Effector memory CD4-positive, alpha-beta T cell (primary cell): ENCODE data around the gene EPYC.

Experiments used
- DNase-seq, 3 donors: peaks; one replicate each; pipeline ENCODE4 v3.0.0-alpha.2; 2020
- H3K27ac ChIP-seq: 2 replicates; pipeline ENCODE4 v1.7.0; 2013; ENCODE audit warnings: mild to moderate bottlenecking, low read length, moderate library complexity; ENCODE audit not compliant: insufficient read depth, poor library complexity, severe bottlenecking
- H3K27me3 ChIP-seq: replicated peaks from 2 replicates; pipeline ENCODE4 v1.7.0; 2013; ENCODE audit warnings: mild to moderate bottlenecking, low read length; ENCODE audit not compliant: insufficient read depth, control insufficient read depth, poor library complexity, severe bottlenecking
- H3K36me3 ChIP-seq: 2 replicates; pipeline ENCODE4 v1.7.0; 2013; ENCODE audit warnings: mild to moderate bottlenecking, low read length, moderate library complexity; ENCODE audit not compliant: control insufficient read depth, insufficient read depth
- H3K4me1 ChIP-seq: 2 replicates; pipeline ENCODE4 v1.7.0; 2013; ENCODE audit warnings: low read length, mild to moderate bottlenecking; ENCODE audit not compliant: control insufficient read depth, insufficient read depth, poor library complexity, severe bottlenecking
- H3K4me3 ChIP-seq: 2 replicates; pipeline ENCODE4 v1.7.0; 2013; ENCODE audit warnings: low read length, low read depth, mild to moderate bottlenecking; ENCODE audit not compliant: insufficient read depth, poor library complexity, severe bottlenecking
- H3K9me3 ChIP-seq: 2 replicates; pipeline ENCODE4 v1.7.0; 2013; ENCODE audit warnings: mild to moderate bottlenecking, low read length, moderate library complexity; ENCODE audit not compliant: control insufficient read depth

Gene EPYC

GRCh38 chr12:90978117-90978770 is 26.5 kb downstream of the EPYC start:
- Histone ChIP-seq H3K27me3 (no peaks in the 10 kb centered on the region), H3K36me3 (no peaks in the 10 kb centered on the region), H3K9me3 (no peaks in the 10 kb centered on the region), H3K4me3 (no peak overlapping the region), H3K4me1 (no peaks in the 10 kb centered on the region), H3K27ac (no peak overlapping the region)
- no peak for DNase-seq

DNA sequence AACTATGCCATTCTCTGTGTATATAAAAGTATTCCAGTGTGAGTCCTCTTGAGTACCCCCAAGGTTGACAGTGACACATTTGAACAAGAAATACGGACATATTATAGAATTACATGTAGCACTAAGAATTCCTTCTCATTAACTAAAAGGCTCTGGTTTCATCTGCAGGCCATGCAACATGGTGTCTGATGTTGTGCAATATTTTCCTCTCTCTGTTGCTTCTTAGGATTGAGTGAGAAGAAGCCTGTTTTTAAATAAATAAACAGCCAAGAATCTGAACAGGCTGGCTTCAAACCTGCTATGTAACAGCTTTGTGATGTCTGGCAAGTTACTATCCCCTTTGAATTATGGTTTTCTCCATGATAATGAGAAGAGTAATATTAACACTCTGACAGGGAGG is 27.5 kb downstream of the EPYC start:
- Histone ChIP-seq H3K27ac (no peak overlapping the region), H3K4me3 (no peak overlapping the region), H3K36me3 (no peaks in the 10 kb centered on the region), H3K27me3 (no peaks in the 10 kb centered on the region), H3K4me1 (no peaks in the 10 kb centered on the region), H3K9me3 (no peaks in the 10 kb centered on the region)
- no peak for DNase-seq

GRCh38 chr12:90974286-90974685 is 30.5 kb downstream of the EPYC start:
- Histone ChIP-seq H3K4me1 (no peaks in the 10 kb centered on the region), H3K27me3 (no peaks in the 10 kb centered on the region), H3K36me3 (no peaks in the 10 kb centered on the region), H3K27ac (no peak overlapping the region), H3K9me3 (no peaks in the 10 kb centered on the region), H3K4me3 (no peak overlapping the region)
- DNase-seq: no peak

- H3K9me3 ChIP-seq: no peaks in the 10 kb centered on the region
- H3K36me3 ChIP-seq: no peaks in the 10 kb centered on the region
- DNase-seq: no peak
- H3K4me1 ChIP-seq: no peaks in the 10 kb centered on the region
- H3K27me3 ChIP-seq: no peaks in the 10 kb centered on the region
- no peak overlapping the region for H3K4me3 ChIP-seq
- no peak overlapping the region for H3K27ac ChIP-seq
Measured at GRCh38 chr12:90972226-90972625, 32.5 kb downstream of the EPYC start.

DNA sequence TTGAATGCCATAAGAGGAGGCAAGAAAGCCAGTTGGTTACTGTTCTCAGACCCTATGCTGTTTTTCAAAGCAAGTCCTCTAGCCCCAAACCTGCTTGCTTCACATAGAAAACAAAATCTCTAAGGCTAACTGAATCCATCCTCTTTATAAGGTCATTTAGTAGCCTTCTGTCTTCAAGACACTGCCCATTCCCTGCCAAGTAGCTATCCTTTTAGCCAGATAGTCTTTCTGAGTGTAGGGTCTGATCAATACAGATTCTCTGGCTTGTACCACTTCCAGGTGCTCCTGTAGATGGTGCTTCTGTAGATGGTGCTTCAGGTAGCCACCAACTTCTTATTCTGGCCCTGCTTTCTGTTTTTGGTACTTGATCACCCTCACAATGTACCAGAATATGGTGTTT is 33.9 kb downstream of the EPYC start:
- H3K4me1 ChIP-seq: no peaks in the 10 kb centered on the region
- H3K36me3 ChIP-seq: no peaks in the 10 kb centered on the region
- H3K4me3 ChIP-seq: no peak overlapping the region
- DNase-seq: no peak
- H3K9me3 ChIP-seq: no peaks in the 10 kb centered on the region
- no peak overlapping the region for H3K27ac ChIP-seq
- H3K27me3 ChIP-seq: no peaks in the 10 kb centered on the region

- no peak for DNase-seq
- Histone ChIP-seq H3K27ac (no peak overlapping the region), H3K4me1 (no peaks in the 10 kb centered on the region), H3K36me3 (no peaks in the 10 kb centered on the region), H3K9me3 (no peaks in the 10 kb centered on the region), H3K27me3 (no peaks in the 10 kb centered on the region), H3K4me3 (no peak overlapping the region)
Measured at GRCh38 chr12:90970471-90970870, 34.3 kb downstream of the EPYC start.

- Histone ChIP-seq H3K4me3 (no peak overlapping the region), H3K4me1 (no peaks in the 10 kb centered on the region), H3K36me3 (no peaks in the 10 kb centered on the region), H3K27ac (no peak overlapping the region), H3K9me3 (no peaks in the 10 kb centered on the region), H3K27me3 (no peaks in the 10 kb centered on the region)
- no peak for DNase-seq
Measured at GRCh38 chr12:90969851-90970250, 34.9 kb downstream of the EPYC start.

DNA sequence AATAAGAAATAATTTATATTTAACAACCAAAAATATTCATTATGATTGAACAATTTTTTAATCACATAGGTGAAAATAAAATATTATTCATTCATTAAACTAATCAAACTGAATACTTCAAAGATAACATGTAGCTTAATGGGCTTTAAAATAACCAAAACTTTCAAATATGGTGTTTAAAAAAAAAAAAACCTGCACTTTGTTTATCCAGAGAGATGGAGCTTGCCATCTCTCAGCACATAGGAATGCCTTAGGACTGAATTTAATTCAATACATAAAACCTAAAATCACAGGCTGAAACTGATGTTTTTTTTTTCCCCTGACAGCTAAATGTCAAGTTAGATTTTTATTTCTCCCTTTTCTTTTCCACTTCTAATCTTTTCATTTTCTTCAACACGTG is 35.4 kb downstream of the EPYC start:
- H3K4me3 ChIP-seq: no peak overlapping the region

DNA sequence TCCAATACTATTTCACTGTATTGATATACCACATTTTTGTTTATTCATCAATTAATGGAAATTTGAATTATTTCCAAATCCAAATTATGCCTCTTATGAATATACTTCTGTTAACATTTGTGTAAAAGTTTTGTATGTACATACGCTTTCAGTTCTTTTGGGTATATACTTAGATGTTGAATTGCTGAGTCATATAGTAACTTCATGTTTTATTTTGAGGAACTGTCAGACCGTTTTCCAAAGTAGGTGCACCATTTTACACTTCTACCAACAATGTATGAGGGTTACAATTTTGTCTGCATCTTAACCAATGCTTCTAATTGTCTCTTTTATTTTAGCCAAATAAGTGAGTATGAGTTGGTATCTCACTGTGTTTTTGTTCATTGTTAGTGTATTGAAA is 39.6 kb downstream of the EPYC start:
- H3K4me1 ChIP-seq: no peaks in the 10 kb centered on the region
- DNase-seq: no peak
- no peaks in the 10 kb centered on the region for H3K36me3 ChIP-seq
- no peak overlapping the region for H3K4me3 ChIP-seq
- no peak overlapping the region for H3K27ac ChIP-seq
- no peaks in the 10 kb centered on the region for H3K27me3 ChIP-seq
- H3K9me3 ChIP-seq: no peaks in the 10 kb centered on the region

More for the DNA sequence above, 35.4 kb downstream of the EPYC start:
- no peaks in the 10 kb centered on the region for H3K4me1 ChIP-seq
- no peak for DNase-seq
- no peak overlapping the region for H3K27ac ChIP-seq
- H3K27me3 ChIP-seq: no peaks in the 10 kb centered on the region
- no peaks in the 10 kb centered on the region for H3K36me3 ChIP-seq
- no peaks in the 10 kb centered on the region for H3K9me3 ChIP-seq

DNA sequence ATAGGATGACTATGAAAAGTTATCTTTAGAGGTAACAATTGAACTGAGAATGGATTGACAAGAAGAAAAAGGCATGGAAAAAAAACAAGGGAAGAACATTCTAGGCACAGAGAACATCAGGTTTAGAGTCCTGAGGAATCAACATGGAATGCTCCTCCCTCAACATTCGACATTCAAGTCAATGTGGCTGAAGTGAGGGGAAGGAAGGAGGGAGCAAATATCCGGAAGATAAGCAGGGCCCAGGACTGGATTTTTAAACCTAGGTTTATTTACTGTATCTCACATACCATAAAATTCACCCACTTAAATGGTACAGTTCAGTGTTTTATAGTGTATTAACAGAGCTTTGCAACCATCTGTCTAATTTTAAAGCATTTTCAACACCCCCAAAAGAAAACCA is 40.2 kb downstream of the EPYC start:
- Histone ChIP-seq H3K27ac (no peak overlapping the region), H3K36me3 (no peaks in the 10 kb centered on the region), H3K27me3 (no peaks in the 10 kb centered on the region), H3K4me1 (no peaks in the 10 kb centered on the region), H3K9me3 (no peaks in the 10 kb centered on the region), H3K4me3 (no peak overlapping the region)
- no peak for DNase-seq
